ENCODE measurements around the gene ASB6.

ASB6 gene

DNA sequence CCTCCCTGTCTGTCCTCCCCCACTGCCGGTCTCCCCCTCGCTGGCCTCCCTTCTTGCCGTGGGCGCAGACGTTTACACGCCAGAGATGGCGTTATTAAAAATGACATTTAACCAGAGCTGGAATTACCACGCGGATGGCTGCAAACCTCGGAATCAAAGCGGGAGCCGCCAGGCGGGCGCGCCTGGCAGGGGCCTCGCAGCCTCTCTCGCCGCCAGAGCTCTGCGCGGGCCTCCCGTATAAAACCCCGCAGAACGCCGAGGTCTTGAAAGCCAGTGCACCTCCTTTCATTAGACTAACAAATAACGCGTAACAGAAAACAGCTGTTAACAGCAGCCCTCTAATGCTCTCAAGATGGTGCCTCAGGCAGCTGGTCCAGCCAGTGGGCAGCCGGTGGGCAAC, 33.7 kb upstream of the ASB6 start:
- no peak for TF ChIP-seq CTCF (IDR thresholded peaks at IDR 0.05; ENCODE audit: control insufficient read depth, insufficient read depth, low read depth, low read length, missing control alignments)
- H3K4me3 ChIP-seq (ENCODE audit: control insufficient read depth, low read depth, low read length), result no peak overlapping the region
- no peak for DNase-seq (ENCODE audit: low read depth)

DNA sequence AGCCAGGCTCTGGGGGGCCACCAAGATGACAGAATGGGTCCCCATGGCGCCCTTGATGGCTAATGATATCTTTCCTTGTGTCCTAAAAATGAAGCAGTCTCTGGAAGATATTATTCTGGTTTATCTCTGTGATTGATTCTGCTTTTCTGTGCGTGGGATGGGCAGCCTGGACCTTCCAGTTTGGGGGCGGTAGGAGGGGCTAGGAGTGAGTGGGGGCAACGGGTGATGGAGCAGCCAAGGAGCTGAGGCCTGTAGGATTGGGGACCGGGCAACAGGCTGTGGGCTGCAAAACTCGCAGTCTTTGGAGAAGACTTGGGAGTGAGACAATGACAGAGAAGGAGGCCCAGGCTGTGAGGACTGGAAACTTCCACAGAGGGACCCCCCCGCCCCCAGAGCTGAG, 32.3 kb upstream of the ASB6 start:
- no peak for TF ChIP-seq CTCF (IDR thresholded peaks at IDR 0.05; ENCODE audit: control insufficient read depth, insufficient read depth, low read depth, low read length, missing control alignments)
- DNase-seq (ENCODE audit: low read depth), result no peak
- no peak overlapping the region for H3K4me3 ChIP-seq (ENCODE audit: control insufficient read depth, low read depth, low read length)

DNA sequence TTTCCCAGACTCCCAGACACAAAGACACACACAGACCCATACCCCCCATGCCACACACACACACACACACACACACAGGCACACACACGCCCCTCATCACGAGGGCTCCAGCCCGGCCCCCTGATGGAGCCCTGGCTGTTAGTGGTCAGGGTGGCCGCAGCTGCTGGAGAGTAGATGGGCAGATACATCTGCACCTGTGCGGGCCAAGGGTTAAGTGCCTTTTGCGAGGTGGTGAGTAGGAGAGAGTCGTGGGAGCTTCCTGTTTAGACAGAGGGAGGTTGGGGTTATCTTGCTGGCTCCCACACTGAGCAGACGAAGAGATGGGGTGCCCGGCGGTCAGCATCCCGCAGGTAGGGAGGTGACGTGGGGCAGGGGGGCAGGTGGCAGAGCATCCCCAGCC, 31.7 kb upstream of the ASB6 start:
- no peak overlapping the region for H3K4me3 ChIP-seq (ENCODE audit: control insufficient read depth, low read depth, low read length)
- no peak for DNase-seq (ENCODE audit: low read depth)

GRCh38 chr9:129672702-129673101, 30.8 kb upstream of the ASB6 start:
- no peak overlapping the region for H3K4me3 ChIP-seq (ENCODE audit: control insufficient read depth, low read depth, low read length)
- no peak for DNase-seq (ENCODE audit: low read depth)
- TF ChIP-seq CTCF (IDR thresholded peaks at IDR 0.05; ENCODE audit: control insufficient read depth, insufficient read depth, low read depth, low read length, missing control alignments), result no peak

More for the DNA sequence above, 31.7 kb upstream of the ASB6 start:
- no peak for TF ChIP-seq CTCF (IDR thresholded peaks at IDR 0.05; ENCODE audit: control insufficient read depth, insufficient read depth, low read depth, low read length, missing control alignments)

DNA sequence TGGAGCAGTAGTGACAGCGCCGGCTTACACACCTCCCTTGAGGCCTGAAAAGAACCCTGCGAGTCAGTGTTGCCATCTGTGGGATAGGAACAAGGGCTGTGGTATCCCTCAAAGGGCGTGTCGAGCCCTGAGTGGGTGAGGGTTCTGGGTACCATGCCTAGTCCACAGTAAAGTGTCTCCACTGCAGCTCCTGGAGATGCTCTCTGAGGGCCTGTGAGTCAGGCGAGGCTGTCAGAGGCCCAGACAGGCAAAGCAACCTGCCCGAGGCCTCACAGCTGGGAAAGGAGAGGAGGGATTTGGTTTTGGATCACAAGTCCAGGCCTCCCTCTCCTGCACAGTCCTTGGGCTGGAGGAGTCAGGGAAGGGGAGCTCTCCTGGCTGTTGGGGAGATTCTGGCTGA, 29.6 kb upstream of the ASB6 start:
- no peak for TF ChIP-seq CTCF (IDR thresholded peaks at IDR 0.05; ENCODE audit: control insufficient read depth, insufficient read depth, low read depth, low read length, missing control alignments)
- no peak for DNase-seq (ENCODE audit: low read depth)
- H3K4me3 ChIP-seq (ENCODE audit: control insufficient read depth, low read depth, low read length), result no peak overlapping the region

GRCh38 chr9:129671065-129671464, 29.1 kb upstream of the ASB6 start:
- DNase-seq (ENCODE audit: low read depth), result no peak
- H3K4me3 ChIP-seq (ENCODE audit: control insufficient read depth, low read depth, low read length), result no peak overlapping the region
- TF ChIP-seq CTCF (IDR thresholded peaks at IDR 0.05; ENCODE audit: control insufficient read depth, insufficient read depth, low read depth, low read length, missing control alignments), result no peak

- TF ChIP-seq CTCF (IDR thresholded peaks at IDR 0.05; ENCODE audit: control insufficient read depth, insufficient read depth, low read depth, low read length, missing control alignments), result no peak
Measured at GRCh38 chr9:129669946-129670345, 28.0 kb upstream of the ASB6 start.

More at GRCh38 chr9:129669946-129670345, 28.0 kb upstream of the ASB6 start:
- H3K4me3 ChIP-seq (ENCODE audit: control insufficient read depth, low read depth, low read length), result no peak overlapping the region
- no peak for DNase-seq (ENCODE audit: low read depth)
